ENCODE measurements around the gene CR1L.
A peak's percentile ranks its signal among the peaks of the same experiment; 100 is the strongest.
"Not testable (repeated sequence)": the region's sequence is repeated elsewhere in the genome, so short reads cannot be mapped to it uniquely, and the experiment has no call there.

CR1L gene

DNA sequence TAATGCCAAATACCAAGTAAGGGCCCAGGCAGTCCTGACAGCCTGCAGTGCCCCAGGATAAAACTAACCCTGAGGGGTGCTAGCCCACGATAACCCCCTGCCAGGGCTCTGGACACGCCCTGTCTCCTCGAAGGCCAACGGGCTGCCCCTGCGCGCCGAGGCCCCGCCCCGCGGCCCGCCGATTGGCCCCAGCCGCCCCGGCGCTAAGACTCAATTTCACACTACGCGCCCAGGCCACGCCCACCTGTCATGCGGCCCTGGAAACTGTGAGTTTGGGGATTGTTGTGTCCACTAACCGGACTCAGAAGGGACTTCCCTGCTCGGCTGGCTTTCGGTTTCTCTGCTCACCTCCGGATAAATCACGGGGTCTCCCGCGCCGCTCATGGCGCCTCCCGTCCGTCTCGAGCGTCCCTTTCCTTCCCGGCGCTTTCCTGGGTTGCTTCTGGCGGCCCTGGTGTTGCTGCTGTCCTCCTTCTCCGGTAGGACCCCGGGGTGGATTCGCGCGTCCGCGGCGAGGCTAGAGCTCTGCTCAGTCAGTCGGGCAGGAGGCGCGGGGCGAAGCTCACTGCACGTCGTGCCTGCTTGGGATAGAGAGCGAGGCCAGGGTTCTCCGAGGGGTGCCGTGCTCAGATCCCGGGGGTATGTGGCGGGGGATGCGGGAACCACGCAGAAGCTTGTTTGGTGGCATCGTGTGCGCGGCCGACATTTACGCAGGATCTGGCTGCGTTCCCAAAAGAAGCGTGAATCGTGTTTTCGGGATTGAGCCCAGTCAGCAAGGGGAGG is at the start of gene CR1L:
Gene CR1L (plus strand): TSS at position 282 of the 783 bp plus-strand sequence. CDS start 101 bp downstream, at position 383.
- Histone ChIP-seq H3K9me3 (ENCODE audit: control insufficient read depth in 1 of 2, low read length in 2 of 2) (no peaks in the 10 kb centered on the region), H3K36me3 (ENCODE audit: control insufficient read depth in 1 of 2, insufficient read depth in 2 of 2, low read length in 2 of 2) (no peaks in the 10 kb centered on the region), H3K4me1 (ENCODE audit: control insufficient read depth in 1 of 2, insufficient read depth in 2 of 2, low read length in 2 of 2) (peaks cover 0 to 6% of the 10 kb centered on the region in 2 donors), H3K27me3 (ENCODE audit: low read depth, low read length) (no peaks in the 10 kb centered on the region), H3K27ac (ENCODE audit: low read length) (no peak within 1 kb of the TSS), H3K4me3 (ENCODE audit: low read depth in 1 of 2, low read length in 2 of 2) (peak within 1 kb of the TSS; percentile 60 to 81)

DNA sequence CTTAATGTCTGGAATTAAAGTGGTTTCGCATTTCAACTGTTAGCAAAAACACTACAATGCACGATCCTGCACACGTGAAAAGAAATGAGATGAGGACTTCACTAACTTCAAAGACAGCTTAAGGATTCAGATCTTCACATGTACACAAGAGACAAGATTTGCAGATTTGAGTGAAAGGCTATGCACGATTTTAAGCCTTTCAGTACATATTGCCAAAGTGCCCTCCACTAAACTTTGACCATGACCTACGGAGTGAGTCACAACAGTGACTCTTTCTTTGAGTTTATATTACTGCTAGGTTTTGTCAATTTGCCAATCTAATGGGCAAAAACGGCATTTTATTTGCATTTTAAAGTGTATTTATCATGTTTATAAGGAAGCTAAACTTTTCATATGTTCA is 41.2 kb upstream of the CR1L start:
- H3K9me3 ChIP-seq (ENCODE audit: control insufficient read depth in 1 of 2, low read length in 2 of 2), result no peaks in the 10 kb centered on the region
- H3K4me1 ChIP-seq (ENCODE audit: control insufficient read depth in 1 of 2, insufficient read depth in 2 of 2, low read length in 2 of 2), result no peaks in the 10 kb centered on the region
- H3K4me3 ChIP-seq (ENCODE audit: low read depth in 1 of 2, low read length in 2 of 2), result no peak overlapping the region
- no peak overlapping the region for H3K27ac ChIP-seq (ENCODE audit: low read length)
- H3K27me3 ChIP-seq (ENCODE audit: low read depth, low read length), result no peaks in the 10 kb centered on the region
- no peaks in the 10 kb centered on the region for H3K36me3 ChIP-seq (ENCODE audit: control insufficient read depth in 1 of 2, insufficient read depth in 2 of 2, low read length in 2 of 2)

DNA sequence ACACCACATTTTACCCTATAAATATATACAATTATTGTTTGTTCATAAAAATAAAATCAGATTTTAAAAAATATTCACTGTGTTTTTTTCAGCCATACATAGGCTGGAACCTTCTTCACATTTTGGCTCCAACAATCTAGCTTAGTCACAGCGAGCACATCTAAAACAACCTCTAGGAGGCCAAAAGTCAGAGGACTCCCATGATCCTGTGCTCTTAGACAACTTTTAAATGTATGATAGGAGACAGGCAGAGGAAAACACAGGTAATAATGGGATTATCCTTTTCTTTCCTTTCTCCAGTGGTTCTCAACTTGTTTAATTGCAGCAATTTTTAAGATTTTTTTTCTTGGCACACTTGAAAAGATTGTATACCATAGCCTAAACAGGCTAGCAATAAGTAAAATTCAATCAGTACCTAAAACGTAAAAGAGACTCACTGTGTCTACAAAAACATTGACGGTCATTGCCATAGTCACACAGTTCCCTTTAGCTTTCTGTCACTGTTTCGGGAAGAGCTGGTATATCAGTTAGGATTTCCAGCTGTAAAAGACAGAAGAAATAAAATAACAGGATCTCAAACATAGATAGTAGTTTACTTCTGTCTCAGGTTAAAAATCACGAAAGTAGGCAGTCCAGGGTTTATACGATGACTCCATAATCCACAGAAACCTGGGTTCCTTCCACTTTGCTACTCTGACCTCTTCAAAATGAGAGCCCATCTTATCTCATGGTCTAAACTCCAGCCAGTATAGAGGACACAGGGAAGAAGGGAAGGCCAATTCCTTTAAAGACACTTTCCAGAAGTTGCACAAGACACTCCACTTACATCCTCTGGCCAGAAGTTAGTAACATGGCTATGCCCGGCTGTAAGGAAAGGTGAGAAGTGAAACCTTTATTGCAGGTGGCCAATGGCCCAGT is 39.2 kb upstream of the CR1L start:
- H3K27ac ChIP-seq (ENCODE audit: low read length), result no peak overlapping the region
- no peaks in the 10 kb centered on the region for H3K9me3 ChIP-seq (ENCODE audit: control insufficient read depth in 1 of 2, low read length in 2 of 2)
- H3K36me3 ChIP-seq (ENCODE audit: control insufficient read depth in 1 of 2, insufficient read depth in 2 of 2, low read length in 2 of 2), result no peaks in the 10 kb centered on the region
- no peaks in the 10 kb centered on the region for H3K27me3 ChIP-seq (ENCODE audit: low read depth, low read length)
- no peaks in the 10 kb centered on the region for H3K4me1 ChIP-seq (ENCODE audit: control insufficient read depth in 1 of 2, insufficient read depth in 2 of 2, low read length in 2 of 2)
- no peak overlapping the region for H3K4me3 ChIP-seq (ENCODE audit: low read depth in 1 of 2, low read length in 2 of 2)

DNA sequence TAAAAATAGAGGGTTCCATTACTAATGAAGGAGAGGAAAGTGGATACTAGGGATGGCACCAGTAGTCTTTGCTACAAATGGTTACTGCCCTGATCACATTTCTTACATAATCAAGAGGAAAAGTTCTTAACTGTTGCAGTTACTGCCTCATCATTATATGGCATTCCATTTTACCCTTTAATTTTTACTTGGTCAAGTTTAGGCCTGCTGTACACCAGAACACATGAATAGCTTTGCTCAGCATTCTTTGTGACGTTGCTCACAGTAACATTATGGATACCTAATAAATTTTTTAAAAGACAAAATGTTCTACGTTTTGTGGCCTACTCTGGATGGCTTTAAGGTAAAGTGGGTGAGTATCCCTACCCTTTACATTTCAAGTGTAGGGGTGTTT is 38.6 kb upstream of the CR1L start:
- H3K27ac ChIP-seq (ENCODE audit: low read length), result no peak overlapping the region
- no peaks in the 10 kb centered on the region for H3K9me3 ChIP-seq (ENCODE audit: control insufficient read depth in 1 of 2, low read length in 2 of 2)
- H3K4me3 ChIP-seq (ENCODE audit: low read depth in 1 of 2, low read length in 2 of 2), result no peak overlapping the region
- no peaks in the 10 kb centered on the region for H3K27me3 ChIP-seq (ENCODE audit: low read depth, low read length)
- H3K4me1 ChIP-seq (ENCODE audit: control insufficient read depth in 1 of 2, insufficient read depth in 2 of 2, low read length in 2 of 2), result no peaks in the 10 kb centered on the region
- H3K36me3 ChIP-seq (ENCODE audit: control insufficient read depth in 1 of 2, insufficient read depth in 2 of 2, low read length in 2 of 2), result no peaks in the 10 kb centered on the region

DNA sequence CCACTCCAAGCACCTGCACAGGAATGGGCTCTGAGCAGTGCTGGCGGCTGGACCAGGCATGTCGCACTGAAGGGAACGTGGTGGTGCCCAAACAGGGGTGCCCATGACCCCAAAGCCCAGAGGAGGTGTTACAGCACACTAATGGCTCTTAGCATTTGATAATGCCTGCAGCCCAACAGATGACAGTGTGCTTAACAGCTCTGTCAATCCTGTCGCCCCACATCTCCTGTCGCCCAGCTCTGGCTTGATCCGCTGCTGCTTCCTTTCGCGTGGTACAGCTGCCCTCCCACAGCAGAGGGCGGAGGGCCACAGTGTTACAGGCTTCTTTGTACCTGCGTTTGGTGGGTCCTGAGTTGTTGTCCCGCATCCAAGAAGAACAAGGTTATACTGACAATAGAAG is 32.2 kb upstream of the CR1L start:
- no peaks in the 10 kb centered on the region for H3K27me3 ChIP-seq (ENCODE audit: low read depth, low read length)
- no peak overlapping the region for H3K27ac ChIP-seq (ENCODE audit: low read length)
- no peaks in the 10 kb centered on the region for H3K4me1 ChIP-seq (ENCODE audit: control insufficient read depth in 1 of 2, insufficient read depth in 2 of 2, low read length in 2 of 2)
- H3K36me3 ChIP-seq (ENCODE audit: control insufficient read depth in 1 of 2, insufficient read depth in 2 of 2, low read length in 2 of 2), result no peaks in the 10 kb centered on the region
- no peaks in the 10 kb centered on the region for H3K9me3 ChIP-seq (ENCODE audit: control insufficient read depth in 1 of 2, low read length in 2 of 2)
- H3K4me3 ChIP-seq (ENCODE audit: low read depth in 1 of 2, low read length in 2 of 2), result no peak overlapping the region

DNA sequence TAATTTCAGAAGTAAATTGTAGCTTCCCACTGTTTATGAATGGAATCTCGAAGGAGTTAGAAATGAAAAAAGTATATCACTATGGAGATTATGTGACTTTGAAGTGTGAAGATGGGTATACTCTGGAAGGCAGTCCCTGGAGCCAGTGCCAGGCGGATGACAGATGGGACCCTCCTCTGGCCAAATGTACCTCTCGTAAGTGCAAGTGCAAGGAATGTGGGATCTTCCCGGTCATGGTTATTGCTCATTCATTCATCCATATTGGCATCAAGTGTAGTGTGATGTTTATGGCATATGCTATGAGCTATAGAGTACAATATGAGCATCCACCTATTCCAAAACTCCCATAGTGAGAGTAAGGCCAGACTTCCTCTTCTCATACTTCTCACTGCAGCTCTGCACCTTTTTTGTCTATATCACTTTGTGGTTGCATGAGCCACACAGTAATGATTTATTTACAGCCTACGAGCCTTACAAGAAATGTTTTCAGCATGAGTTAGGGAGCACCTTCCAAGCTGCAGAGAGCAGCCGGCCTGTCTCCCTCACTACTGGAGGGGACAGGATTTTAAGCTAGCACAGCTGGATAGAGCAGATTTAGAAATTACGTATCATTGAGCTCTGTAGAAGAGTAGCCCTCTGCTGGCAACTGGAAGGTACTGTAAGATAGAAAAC is 24.9 kb upstream of the CR1L start:
- Histone ChIP-seq H3K27ac (ENCODE audit: low read length) (no peak overlapping the region), H3K4me1 (ENCODE audit: control insufficient read depth in 1 of 2, insufficient read depth in 2 of 2, low read length in 2 of 2) (peaks cover 0 to 3% of the 10 kb centered on the region in 2 donors), H3K36me3 (ENCODE audit: control insufficient read depth in 1 of 2, insufficient read depth in 2 of 2, low read length in 2 of 2) (no peaks in the 10 kb centered on the region), H3K27me3 (ENCODE audit: low read depth, low read length) (no peaks in the 10 kb centered on the region), H3K4me3 (ENCODE audit: low read depth in 1 of 2, low read length in 2 of 2) (no peak overlapping the region), H3K9me3 (ENCODE audit: control insufficient read depth in 1 of 2, low read length in 2 of 2) (no peaks in the 10 kb centered on the region)

DNA sequence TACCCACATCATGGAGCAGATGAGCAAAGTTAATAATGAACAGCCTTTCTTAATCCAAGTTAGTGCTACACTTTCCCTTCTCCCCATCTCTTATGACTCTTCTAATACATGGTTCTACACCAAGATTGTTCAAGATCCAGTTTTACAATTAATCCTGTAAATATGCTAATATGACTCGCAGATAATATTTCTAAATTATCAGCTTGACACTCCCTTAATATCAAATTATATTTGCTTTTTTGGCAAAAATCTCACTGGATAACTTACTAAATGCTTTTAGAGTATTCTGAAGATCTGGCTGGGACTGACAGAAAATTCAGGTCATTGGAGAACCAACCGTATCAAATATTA is 24.4 kb upstream of the CR1L start:
- H3K27ac ChIP-seq (ENCODE audit: low read length), result no peak overlapping the region
- H3K4me1 ChIP-seq (ENCODE audit: control insufficient read depth in 1 of 2, insufficient read depth in 2 of 2, low read length in 2 of 2), result peaks cover 0 to 3% of the 10 kb centered on the region in 2 donors
- no peak overlapping the region for H3K4me3 ChIP-seq (ENCODE audit: low read depth in 1 of 2, low read length in 2 of 2)
- H3K36me3 ChIP-seq (ENCODE audit: control insufficient read depth in 1 of 2, insufficient read depth in 2 of 2, low read length in 2 of 2), result no peaks in the 10 kb centered on the region
- no peaks in the 10 kb centered on the region for H3K27me3 ChIP-seq (ENCODE audit: low read depth, low read length)
- no peaks in the 10 kb centered on the region for H3K9me3 ChIP-seq (ENCODE audit: control insufficient read depth in 1 of 2, low read length in 2 of 2)

DNA sequence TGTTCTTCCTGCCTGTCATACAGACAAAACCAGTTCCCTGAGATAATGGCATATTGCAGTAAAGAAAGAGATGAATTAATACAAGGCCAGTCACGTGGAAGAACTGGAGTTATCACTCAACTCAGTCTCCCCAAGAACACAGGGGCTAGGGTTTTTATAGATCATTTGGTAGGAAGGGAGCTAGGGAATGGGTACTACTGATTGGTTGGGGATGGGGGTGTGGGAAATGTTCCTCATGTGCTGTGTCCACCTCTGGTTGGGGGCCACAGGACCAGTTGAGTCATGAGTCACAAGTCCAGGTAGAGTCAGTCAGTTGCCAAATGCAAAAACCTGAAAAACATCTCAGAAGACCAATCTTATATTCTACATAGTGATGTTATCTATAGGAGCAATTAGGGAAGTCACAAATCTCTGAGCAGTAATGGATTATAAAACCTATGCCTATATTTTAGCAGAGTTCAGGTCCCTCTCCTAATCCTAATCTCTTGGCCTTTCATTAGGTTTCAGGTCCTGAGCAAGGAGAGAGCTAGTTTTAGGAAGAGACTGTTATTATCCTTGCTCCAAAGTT is 19.3 kb upstream of the CR1L start:
- H3K27ac ChIP-seq (ENCODE audit: low read length); H3K4me3 ChIP-seq (ENCODE audit: low read depth in 1 of 2, low read length in 2 of 2); H3K9me3 ChIP-seq (ENCODE audit: control insufficient read depth in 1 of 2, low read length in 2 of 2); H3K36me3 ChIP-seq (ENCODE audit: control insufficient read depth in 1 of 2, insufficient read depth in 2 of 2, low read length in 2 of 2); H3K4me1 ChIP-seq (ENCODE audit: control insufficient read depth in 1 of 2, insufficient read depth in 2 of 2, low read length in 2 of 2); H3K27me3 ChIP-seq (ENCODE audit: low read depth, low read length): not testable (repeated sequence)

DNA sequence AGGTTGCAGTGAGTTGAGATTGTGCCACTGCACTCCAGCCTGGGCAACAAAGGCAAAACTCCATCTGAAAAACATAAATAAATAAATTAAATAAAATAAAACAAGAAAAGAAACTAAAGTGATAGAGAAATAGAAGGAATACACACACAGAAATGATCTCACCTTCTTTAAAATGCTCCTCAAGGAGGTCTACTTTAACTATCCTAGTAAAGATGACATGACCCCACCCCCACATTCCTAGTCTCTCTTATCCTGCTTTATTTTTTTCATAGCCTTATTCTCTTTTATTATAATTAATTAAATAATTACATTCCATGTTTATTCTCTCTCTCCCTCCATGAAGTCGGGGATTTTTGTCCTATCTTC is 18.0 kb upstream of the CR1L start:
- no peaks in the 10 kb centered on the region for H3K4me1 ChIP-seq (ENCODE audit: control insufficient read depth in 1 of 2, insufficient read depth in 2 of 2, low read length in 2 of 2)
- no peaks in the 10 kb centered on the region for H3K27me3 ChIP-seq (ENCODE audit: low read depth, low read length)
- no peaks in the 10 kb centered on the region for H3K9me3 ChIP-seq (ENCODE audit: control insufficient read depth in 1 of 2, low read length in 2 of 2)
- no peaks in the 10 kb centered on the region for H3K36me3 ChIP-seq (ENCODE audit: control insufficient read depth in 1 of 2, insufficient read depth in 2 of 2, low read length in 2 of 2)
- H3K27ac ChIP-seq (ENCODE audit: low read length), result no peak overlapping the region
- H3K4me3 ChIP-seq (ENCODE audit: low read depth in 1 of 2, low read length in 2 of 2), result no peak overlapping the region

DNA sequence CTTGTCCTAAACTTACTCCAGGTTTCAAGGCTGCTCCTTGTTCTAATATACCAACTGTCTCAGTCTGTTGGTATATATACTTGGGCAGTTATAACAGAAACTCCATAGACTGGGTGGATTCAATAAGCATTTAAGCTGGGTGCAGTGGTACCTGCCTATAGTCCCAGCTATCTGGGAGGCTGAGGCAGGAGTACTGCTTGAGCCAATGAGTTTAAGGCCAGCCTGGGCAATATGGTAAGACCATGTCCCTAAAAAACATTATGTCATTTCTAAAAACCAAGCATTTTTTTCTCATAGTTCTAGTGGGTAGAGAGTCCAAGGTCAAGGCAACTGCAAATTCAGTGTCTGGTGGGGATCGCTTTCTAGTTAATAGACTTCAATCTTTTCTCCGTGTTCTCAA is 17.4 kb upstream of the CR1L start:
- no peak overlapping the region for H3K4me3 ChIP-seq (ENCODE audit: low read depth in 1 of 2, low read length in 2 of 2)
- H3K36me3 ChIP-seq (ENCODE audit: control insufficient read depth in 1 of 2, insufficient read depth in 2 of 2, low read length in 2 of 2), result no peaks in the 10 kb centered on the region
- no peak overlapping the region for H3K27ac ChIP-seq (ENCODE audit: low read length)
- H3K4me1 ChIP-seq (ENCODE audit: control insufficient read depth in 1 of 2, insufficient read depth in 2 of 2, low read length in 2 of 2), result no peaks in the 10 kb centered on the region
- no peaks in the 10 kb centered on the region for H3K27me3 ChIP-seq (ENCODE audit: low read depth, low read length)
- H3K9me3 ChIP-seq (ENCODE audit: control insufficient read depth in 1 of 2, low read length in 2 of 2), result no peaks in the 10 kb centered on the region

DNA sequence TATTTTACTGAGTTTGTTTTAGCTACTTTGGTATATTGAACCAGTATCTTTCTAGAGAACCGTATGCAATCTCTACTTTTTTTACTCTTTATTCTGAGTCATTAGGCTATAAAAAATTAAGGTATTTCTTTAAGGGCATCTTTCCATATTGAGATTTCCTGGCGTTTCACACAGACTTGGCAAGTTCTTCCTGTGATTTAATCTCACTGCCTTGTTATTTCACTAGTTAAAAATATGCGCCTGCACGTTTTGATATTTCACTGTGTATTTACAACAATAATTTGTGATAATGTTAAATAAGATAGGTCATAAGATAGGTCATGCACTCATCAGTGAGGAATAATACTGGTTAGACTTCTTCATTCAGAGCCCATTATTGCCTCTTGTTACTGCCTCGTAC is 16.2 kb upstream of the CR1L start:
- H3K36me3 ChIP-seq (ENCODE audit: control insufficient read depth in 1 of 2, insufficient read depth in 2 of 2, low read length in 2 of 2), result no peaks in the 10 kb centered on the region
- H3K4me3 ChIP-seq (ENCODE audit: low read depth in 1 of 2, low read length in 2 of 2), result no peak overlapping the region
- no peaks in the 10 kb centered on the region for H3K4me1 ChIP-seq (ENCODE audit: control insufficient read depth in 1 of 2, insufficient read depth in 2 of 2, low read length in 2 of 2)
- no peaks in the 10 kb centered on the region for H3K9me3 ChIP-seq (ENCODE audit: control insufficient read depth in 1 of 2, low read length in 2 of 2)
- no peak overlapping the region for H3K27ac ChIP-seq (ENCODE audit: low read length)
- no peaks in the 10 kb centered on the region for H3K27me3 ChIP-seq (ENCODE audit: low read depth, low read length)

Data from muscle layer of duodenum (tissue), 2 donors.